Activated T-cell treated with anti-CD3 and anti-CD28 coated beads, Interleukin-2, amount 50 U/mL, for 1 hour (primary cell): ENCODE measurements around the gene ANG.
"Not testable (repeated sequence)": the region's sequence is repeated elsewhere in the genome, so short reads cannot be mapped to it uniquely, and the experiment has no call there.

ENCODE experiments used
- DNase-seq: peaks from one replicate; pipeline ENCODE4 v3.0.0-alpha.2; 2020

Gene ANG

GRCh38 chr14:20706657-20707355, 18.2 kb downstream of the ANG start:
- no peak for DNase-seq

GRCh38 chr14:20707622-20708021, 19.1 kb downstream of the ANG start:
- no peak for DNase-seq

- DNase-seq = no peak
Observed at GRCh38 chr14:20711261-20711660, 22.7 kb downstream of the ANG start.

GRCh38 chr14:20711685-20712084, 23.1 kb downstream of the ANG start:
- no peak for DNase-seq

GRCh38 chr14:20712904-20713303, 24.3 kb downstream of the ANG start:
- no peak for DNase-seq

- DNase-seq = no peak
Observed at GRCh38 chr14:20714593-20715250, 26.2 kb downstream of the ANG start.

- no peak for DNase-seq
Observed at GRCh38 chr14:20719777-20720176, 31.2 kb downstream of the ANG start.

GRCh38 chr14:20720741-20721140, 32.2 kb downstream of the ANG start:
- no peak for DNase-seq

- DNase-seq = no peak
Observed at GRCh38 chr14:20722016-20722415, 33.5 kb downstream of the ANG start.

- DNase-seq = no peak
Observed at GRCh38 chr14:20723488-20723887, 34.9 kb downstream of the ANG start.

- DNase-seq = not testable (repeated sequence)
Observed at GRCh38 chr14:20726121-20726520, 37.6 kb downstream of the ANG start.

GRCh38 chr14:20726531-20726930, 38.0 kb downstream of the ANG start:
- DNase-seq = no peak

- no peak for DNase-seq
Observed at GRCh38 chr14:20730891-20731290, 42.3 kb downstream of the ANG start.

GRCh38 chr14:20732477-20732876, 43.9 kb downstream of the ANG start:
- no peak for DNase-seq

GRCh38 chr14:20732979-20733635, 44.5 kb downstream of the ANG start:
- DNase-seq = no peak

- DNase-seq = no peak
Observed at GRCh38 chr14:20733684-20734429, 45.3 kb downstream of the ANG start.

GRCh38 chr14:20734430-20734806, 45.9 kb downstream of the ANG start:
- DNase-seq = no peak

GRCh38 chr14:20738292-20738691, 49.7 kb downstream of the ANG start:
- not testable (repeated sequence) for DNase-seq

- no peak for DNase-seq
Observed at GRCh38 chr14:20742132-20742531, 53.6 kb downstream of the ANG start.

GRCh38 chr14:20743556-20743955, 55.0 kb downstream of the ANG start:
- no peak for DNase-seq
